ENCODE data around the gene CEP192.

Gene CEP192

DNA sequence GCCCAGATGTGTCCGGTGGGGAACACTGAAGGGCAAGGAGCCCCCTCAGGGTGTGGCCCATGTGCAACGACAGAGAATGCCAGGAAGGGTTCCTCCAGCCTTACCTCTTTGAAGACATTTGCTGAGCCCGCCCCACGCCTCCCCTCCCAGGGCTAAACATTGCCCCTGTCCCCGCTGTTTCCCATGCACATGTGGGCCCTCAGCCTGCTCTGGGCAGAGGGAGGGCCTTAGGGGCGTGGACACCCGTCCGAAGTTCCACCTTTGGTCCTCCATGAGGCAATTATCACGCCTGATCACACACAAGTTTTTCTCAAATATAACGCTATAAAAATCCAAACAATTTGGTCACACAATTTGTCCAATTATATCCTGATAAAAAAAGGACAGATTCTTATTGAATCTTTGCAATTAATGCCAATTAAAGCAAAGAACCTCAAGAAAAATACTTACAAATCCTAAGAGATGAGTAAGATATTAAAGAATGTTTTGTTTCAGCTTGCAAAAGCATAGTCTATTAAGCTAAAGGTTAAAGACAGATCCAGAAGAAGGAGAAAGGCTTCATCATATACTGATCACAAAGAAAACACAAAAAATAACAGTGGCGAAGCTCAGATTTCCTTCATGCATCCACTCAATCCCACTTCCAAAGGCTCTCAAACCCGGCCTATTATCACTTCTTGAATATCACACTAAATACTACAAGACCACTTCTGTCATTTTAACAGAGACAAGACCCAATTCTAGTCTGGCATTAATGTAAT, 172.2 kb downstream of the CEP192 start (continued):
- no peak for TF ChIP-seq ZNF571 (tag by site-specific recombination; IDR thresholded peaks at IDR 0.05)

DNA sequence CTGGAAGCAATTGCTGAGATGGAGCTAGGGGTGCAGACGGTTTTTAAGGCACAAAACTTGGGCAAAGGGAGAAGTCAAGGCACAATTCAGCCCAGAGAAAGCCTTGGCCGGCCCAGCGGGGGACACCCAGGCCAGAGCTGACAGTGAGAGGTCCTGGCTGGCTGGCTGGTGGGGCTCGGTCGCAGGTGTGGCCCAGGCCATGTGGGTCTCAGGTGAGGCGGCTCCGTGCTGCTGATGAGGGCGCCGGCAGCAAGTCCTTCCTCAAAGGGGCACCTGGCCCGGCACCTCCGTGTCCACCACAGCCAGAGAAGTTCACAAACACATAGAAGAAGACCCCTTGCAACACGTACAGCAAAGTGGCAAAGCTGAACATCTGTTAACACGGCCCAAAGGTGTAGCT, 173.2 kb downstream of the CEP192 start:
- no peaks in the 10 kb centered on the region for H3K4me1 ChIP-seq (ENCODE audit: control insufficient read depth, insufficient read depth, low read length)
- no peak overlapping the region for H3K4me3 ChIP-seq (ENCODE audit: low read depth, low read length)
- POLR2A ChIA-PET, result no interaction called here
- no peaks in the 10 kb centered on the region; the same call in 1 of the 2 replicates for H3K9me3 ChIP-seq (ENCODE audit: control insufficient read depth, insufficient read depth, low read depth, low read length)
- H3K27ac ChIP-seq (ENCODE audit: extremely low read depth, low read depth, low read length), result no peak overlapping the region
- TF ChIP-seq CTCF (tag by site-specific recombination; IDR thresholded peaks at IDR 0.05) (no peak), ZNF23 (tag by site-specific recombination; IDR thresholded peaks at IDR 0.05; ENCODE audit: borderline replicate concordance) (no peak), PRDM1 (tag by site-specific recombination; IDR thresholded peaks at IDR 0.05) (no peak), ZNF266 (tag by site-specific recombination; IDR thresholded peaks at IDR 0.05; ENCODE audit: low read depth) (no peak), ZNF292 (tag by site-specific recombination; IDR thresholded peaks at IDR 0.05; ENCODE audit: borderline replicate concordance, low read depth) (no peak)
- H3K36me3 ChIP-seq (ENCODE audit: control insufficient read depth in 2 of 2, insufficient read depth in 1 of 2, low read length in 2 of 2), result no peaks in the 10 kb centered on the region
- CTCF ChIA-PET, result no interaction called here

GRCh38 chr18:13165636-13166423, 174.7 kb downstream of the CEP192 start:
- H3K4me3 ChIP-seq (ENCODE audit: low read depth, low read length), result no peak overlapping the region
- no peaks in the 10 kb centered on the region; the same call in 1 of the 2 replicates for H3K9me3 ChIP-seq (ENCODE audit: control insufficient read depth, insufficient read depth, low read depth, low read length)
- H3K4me1 ChIP-seq (ENCODE audit: control insufficient read depth, insufficient read depth, low read length), result no peaks in the 10 kb centered on the region
- H3K27ac ChIP-seq (ENCODE audit: extremely low read depth, low read depth, low read length), result no peak overlapping the region
- H3K36me3 ChIP-seq (ENCODE audit: control insufficient read depth in 2 of 2, insufficient read depth in 1 of 2, low read length in 2 of 2), result no peaks in the 10 kb centered on the region
- POLR2A ChIA-PET, result no interaction called here
- CTCF ChIA-PET, result no interaction called here
- TF ChIP-seq ZNF214 (tag by site-specific recombination; IDR thresholded peaks at IDR 0.05; ENCODE audit: borderline replicate concordance), result no peak
- no peak for TF ChIP-seq ZNF423 (tag by site-specific recombination; IDR thresholded peaks at IDR 0.05)
- TF ChIP-seq ZNF248 (tag by site-specific recombination; IDR thresholded peaks at IDR 0.05), result no peak
- TF ChIP-seq, protein P1, sequence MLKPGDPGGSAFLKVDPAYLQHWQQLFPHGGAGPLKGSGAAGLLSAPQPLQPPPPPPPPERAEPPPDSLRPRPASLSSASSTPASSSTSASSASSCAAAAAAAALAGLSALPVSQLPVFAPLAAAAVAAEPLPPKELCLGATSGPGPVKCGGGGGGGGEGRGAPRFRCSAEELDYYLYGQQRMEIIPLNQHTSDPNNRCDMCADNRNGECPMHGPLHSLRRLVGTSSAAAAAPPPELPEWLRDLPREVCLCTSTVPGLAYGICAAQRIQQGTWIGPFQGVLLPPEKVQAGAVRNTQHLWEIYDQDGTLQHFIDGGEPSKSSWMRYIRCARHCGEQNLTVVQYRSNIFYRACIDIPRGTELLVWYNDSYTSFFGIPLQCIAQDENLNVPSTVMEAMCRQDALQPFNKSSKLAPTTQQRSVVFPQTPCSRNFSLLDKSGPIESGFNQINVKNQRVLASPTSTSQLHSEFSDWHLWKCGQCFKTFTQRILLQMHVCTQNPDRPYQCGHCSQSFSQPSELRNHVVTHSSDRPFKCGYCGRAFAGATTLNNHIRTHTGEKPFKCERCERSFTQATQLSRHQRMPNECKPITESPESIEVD (tag by site-specific recombination; IDR thresholded peaks at IDR 0.05), result no peak
- TF ChIP-seq, protein P2, sequence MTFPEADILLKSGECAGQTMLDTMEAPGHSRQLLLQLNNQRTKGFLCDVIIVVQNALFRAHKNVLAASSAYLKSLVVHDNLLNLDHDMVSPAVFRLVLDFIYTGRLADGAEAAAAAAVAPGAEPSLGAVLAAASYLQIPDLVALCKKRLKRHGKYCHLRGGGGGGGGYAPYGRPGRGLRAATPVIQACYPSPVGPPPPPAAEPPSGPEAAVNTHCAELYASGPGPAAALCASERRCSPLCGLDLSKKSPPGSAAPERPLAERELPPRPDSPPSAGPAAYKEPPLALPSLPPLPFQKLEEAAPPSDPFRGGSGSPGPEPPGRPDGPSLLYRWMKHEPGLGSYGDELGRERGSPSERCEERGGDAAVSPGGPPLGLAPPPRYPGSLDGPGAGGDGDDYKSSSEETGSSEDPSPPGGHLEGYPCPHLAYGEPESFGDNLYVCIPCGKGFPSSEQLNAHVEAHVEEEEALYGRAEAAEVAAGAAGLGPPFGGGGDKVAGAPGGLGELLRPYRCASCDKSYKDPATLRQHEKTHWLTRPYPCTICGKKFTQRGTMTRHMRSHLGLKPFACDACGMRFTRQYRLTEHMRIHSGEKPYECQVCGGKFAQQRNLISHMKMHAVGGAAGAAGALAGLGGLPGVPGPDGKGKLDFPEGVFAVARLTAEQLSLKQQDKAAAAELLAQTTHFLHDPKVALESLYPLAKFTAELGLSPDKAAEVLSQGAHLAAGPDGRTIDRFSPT (tag by site-specific recombination; IDR thresholded peaks at IDR 0.05), result no peak
- TF ChIP-seq SP3 (tag by site-specific recombination; IDR thresholded peaks at IDR 0.05), result no peak
- TF ChIP-seq, protein P3, sequence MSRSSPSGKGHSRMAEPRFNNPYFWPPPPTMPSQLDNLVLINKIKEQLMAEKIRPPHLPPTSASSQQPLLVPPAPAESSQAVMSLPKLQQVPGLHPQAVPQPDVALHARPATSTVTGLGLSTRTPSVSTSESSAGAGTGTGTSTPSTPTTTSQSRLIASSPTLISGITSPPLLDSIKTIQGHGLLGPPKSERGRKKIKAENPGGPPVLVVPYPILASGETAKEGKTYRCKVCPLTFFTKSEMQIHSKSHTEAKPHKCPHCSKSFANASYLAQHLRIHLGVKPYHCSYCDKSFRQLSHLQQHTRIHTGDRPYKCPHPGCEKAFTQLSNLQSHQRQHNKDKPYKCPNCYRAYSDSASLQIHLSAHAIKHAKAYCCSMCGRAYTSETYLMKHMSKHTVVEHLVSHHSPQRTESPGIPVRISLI (tag by site-specific recombination; IDR thresholded peaks at IDR 0.05), result no peak
- TF ChIP-seq ZBTB49 (tag by site-specific recombination; IDR thresholded peaks at IDR 0.05; ENCODE audit: low read depth), result no peak
- no peak for TF ChIP-seq HOXA7 (CRISPR knock-in tag; IDR thresholded peaks at IDR 0.05; ENCODE audit: borderline replicate concordance)
- TF ChIP-seq WT1 (tag by site-specific recombination; IDR thresholded peaks at IDR 0.05), result no peak
- TF ChIP-seq HOXD13 (CRISPR knock-in tag; IDR thresholded peaks at IDR 0.05; ENCODE audit: borderline replicate concordance), result no peak
- TF ChIP-seq ZNF660 (tag by site-specific recombination; IDR thresholded peaks at IDR 0.05), result no peak
- no peak for TF ChIP-seq ZNF18 (tag by site-specific recombination; IDR thresholded peaks at IDR 0.05)
